IMR-90 (cell line): ENCODE data around the gene IQCE. TPM values are rescaled to one million over a fixed set of nuclear protein-coding genes. Genes with fewer than 3 reads are reported as not detected.

Experiments used
- ELK1 ChIP-seq: fragments of 150-350 bp; IDR thresholded peaks from 2 replicates; pipeline ENCODE4 v1.6.1; 2016; ENCODE audit warnings: low read depth, mild to moderate bottlenecking, low read length, moderate library complexity, borderline replicate concordance
- polyA plus RNA-seq, 3 experiments: library from polyadenylated mRNA; depleted of rRNA; stranded (reverse); fragments of >200 nt; gene quantifications; 2 replicates each; pipeline ENCODE4 v1.2.3, GENCODE V29; 2012; ENCODE audit warnings: low replicate concordance in 1 of 3
- total RNA-seq: library from RNA; depleted of rRNA; stranded (reverse); fragments of >200 nt; gene quantifications from 2 replicates; pipeline ENCODE4 v1.2.3, GENCODE V29; 2012

IQCE gene
- total and polyA plus RNA-seq, 2 of the 4 experiments (the other 2 are of a cell fraction), result 5.0 to 6.3 TPM

- TF ChIP-seq ELK1, result no peak
Measured at GRCh38 chr7:2555121-2556052, 3.4 kb upstream of the IQCE start, which contains the start of gene BRAT1 (continued).
